ENCODE measurements around the gene MEST.
"Not testable (repeated sequence)": the region's sequence is repeated elsewhere in the genome, so short reads cannot be mapped to it uniquely, and the experiment has no call there.

GRCh38 chr7:130542297-130542696, 50.4 kb downstream of the MEST start:
- not testable (repeated sequence) for TF ChIP-seq CTCF (IDR thresholded peaks at IDR 0.05; ENCODE audit: poor library complexity, severe bottlenecking); RAD21 (conservative IDR thresholded peaks at IDR 0.05)
